Measurements from ENCODE around the gene MED12L. TPM values are rescaled to one million over a fixed set of nuclear protein-coding genes. Genes with fewer than 3 reads are reported as not detected.

The MED12L gene
- total RNA-seq, 1 experiment from 2014 or later: not detected

DNA sequence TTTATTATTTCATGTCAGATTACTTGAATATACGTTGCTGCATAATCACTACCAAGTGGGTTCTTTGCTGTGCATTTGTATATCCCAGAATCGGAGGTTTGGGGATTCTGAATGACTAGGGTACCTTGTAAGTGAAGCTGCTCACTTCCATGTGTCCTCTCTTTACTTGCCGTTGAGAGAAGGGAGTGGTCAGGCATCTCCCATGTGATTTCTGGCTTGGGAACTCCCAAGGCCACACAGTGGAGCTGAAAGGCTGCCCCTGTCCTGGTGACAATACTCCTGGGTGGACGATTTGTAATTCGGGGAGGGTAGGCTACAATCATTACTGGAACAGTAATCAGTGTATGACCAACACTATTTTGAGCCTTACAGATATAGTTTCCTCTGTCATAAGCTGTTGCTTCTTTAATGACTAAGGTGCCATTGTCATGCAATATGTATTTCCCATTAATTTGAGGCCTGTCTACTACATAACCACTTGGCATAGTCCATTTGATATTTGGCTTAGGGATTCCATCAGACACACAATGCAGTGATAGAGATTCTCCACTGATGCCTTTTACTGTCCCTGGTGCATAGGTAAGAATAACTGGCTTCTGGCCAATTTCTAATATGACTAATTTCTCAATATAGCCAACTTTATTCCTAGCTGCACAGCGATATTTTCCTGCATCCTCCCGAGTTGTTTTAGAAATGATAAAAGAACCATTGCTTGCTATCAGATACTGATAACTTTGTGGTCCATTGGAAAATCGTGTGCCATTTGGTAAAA lies 351.4 kb downstream of the MED12L start:
- peaks cover 9% of the 10 kb centered on the region for H3K4me1 ChIP-seq
- no peaks in the 10 kb centered on the region for H3K36me3 ChIP-seq
- no peak overlapping the region for H3K4me3 ChIP-seq
- no peaks in the 10 kb centered on the region for H3K9me3 ChIP-seq (replicated peaks)
- no peak for DNase-seq
- H3K27me3 ChIP-seq: no peaks in the 10 kb centered on the region
- H3K27ac ChIP-seq: no peak overlapping the region

GRCh38 chr3:151437906-151438305 lies 352.4 kb downstream of the MED12L start:
- Histone ChIP-seq H3K27me3 (no peaks in the 10 kb centered on the region), H3K4me1 (peaks cover 9% of the 10 kb centered on the region), H3K36me3 (no peaks in the 10 kb centered on the region), H3K27ac (no peak overlapping the region), H3K4me3 (no peak overlapping the region), H3K9me3 (replicated peaks) (no peaks in the 10 kb centered on the region)
- DNase-seq: peak; percentile 11 to 44

DNA sequence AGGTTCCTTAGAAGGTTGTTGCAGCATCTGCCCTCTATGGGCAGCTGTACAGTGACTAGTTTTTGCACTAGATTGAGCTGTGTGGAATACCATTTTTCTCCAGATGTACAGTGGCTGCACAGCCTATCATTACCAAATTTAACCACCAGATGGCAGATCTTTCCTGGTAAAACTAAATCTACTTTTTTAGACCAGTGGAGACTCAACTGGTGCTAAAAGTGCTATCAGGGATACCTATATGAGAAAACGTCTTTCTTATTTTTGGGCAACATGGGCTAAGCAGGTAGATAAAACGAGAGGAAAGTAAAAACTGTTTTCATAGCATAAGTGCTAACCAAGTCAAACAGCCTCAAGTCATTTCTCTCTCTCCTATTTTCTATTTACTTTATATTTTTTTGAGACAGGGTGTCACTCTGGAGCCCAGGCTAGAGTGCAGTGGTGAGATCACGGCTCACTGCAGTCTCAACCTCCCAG lies 354.2 kb downstream of the MED12L start:
- H3K27ac ChIP-seq: no peak overlapping the region
- DNase-seq: peak in 1 of 2 experiments; percentile 57
- H3K9me3 ChIP-seq (replicated peaks): no peaks in the 10 kb centered on the region
- no peak overlapping the region for H3K4me3 ChIP-seq
- H3K36me3 ChIP-seq: no peaks in the 10 kb centered on the region
- peaks cover 9% of the 10 kb centered on the region for H3K4me1 ChIP-seq
- H3K27me3 ChIP-seq: no peaks in the 10 kb centered on the region

DNA sequence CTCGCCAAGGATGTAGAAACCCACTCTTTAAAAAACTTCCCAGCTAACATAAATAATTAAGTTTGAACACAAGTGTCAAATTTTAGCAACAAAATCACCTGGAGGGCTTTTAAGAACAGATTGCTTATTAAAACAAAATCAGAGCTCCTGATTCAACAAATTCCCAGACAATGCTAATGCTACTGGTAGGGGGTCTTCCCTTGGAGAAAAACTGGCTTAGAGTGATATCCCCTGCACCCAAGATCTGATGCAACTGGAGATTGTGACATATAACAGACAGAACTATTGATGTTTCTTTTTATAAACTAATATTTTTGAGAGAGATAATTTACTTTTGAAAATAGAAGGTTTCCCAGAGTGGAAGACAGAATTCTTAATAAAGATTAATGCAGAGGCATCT lies 355.5 kb downstream of the MED12L start:
- H3K27ac ChIP-seq: no peak overlapping the region
- H3K4me3 ChIP-seq: no peak overlapping the region
- no peaks in the 10 kb centered on the region for H3K27me3 ChIP-seq
- no peak for DNase-seq
- H3K9me3 ChIP-seq (replicated peaks): no peaks in the 10 kb centered on the region
- no peaks in the 10 kb centered on the region for H3K36me3 ChIP-seq
- peaks cover 9% of the 10 kb centered on the region for H3K4me1 ChIP-seq

DNA sequence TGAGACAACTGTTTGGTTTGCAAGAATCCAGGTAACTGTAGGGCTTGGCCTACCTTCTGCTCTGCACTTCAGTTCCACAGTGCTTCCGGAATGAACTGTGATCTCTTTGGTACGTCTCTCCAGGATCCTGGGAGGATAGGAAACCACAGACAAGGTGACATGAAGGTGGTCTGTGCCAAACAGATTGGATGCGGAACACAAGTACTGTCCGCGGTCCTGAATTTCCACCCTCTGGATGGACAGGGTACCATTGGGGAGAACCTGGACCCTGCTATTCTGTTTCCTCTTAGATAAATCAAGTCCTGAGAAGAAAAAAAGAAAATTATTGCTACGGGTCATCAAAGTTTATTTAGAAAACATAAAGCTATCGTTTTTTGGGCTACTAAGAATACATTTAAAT lies 358.1 kb downstream of the MED12L start:
- H3K27me3 ChIP-seq: no peaks in the 10 kb centered on the region
- H3K4me3 ChIP-seq: no peak overlapping the region
- peak; percentile 26 to 48 for DNase-seq
- H3K9me3 ChIP-seq (replicated peaks): no peaks in the 10 kb centered on the region
- H3K27ac ChIP-seq: no peak overlapping the region
- H3K4me1 ChIP-seq: no peaks in the 10 kb centered on the region; the same call in 1 of the 2 replicates
- H3K36me3 ChIP-seq: no peaks in the 10 kb centered on the region

DNA sequence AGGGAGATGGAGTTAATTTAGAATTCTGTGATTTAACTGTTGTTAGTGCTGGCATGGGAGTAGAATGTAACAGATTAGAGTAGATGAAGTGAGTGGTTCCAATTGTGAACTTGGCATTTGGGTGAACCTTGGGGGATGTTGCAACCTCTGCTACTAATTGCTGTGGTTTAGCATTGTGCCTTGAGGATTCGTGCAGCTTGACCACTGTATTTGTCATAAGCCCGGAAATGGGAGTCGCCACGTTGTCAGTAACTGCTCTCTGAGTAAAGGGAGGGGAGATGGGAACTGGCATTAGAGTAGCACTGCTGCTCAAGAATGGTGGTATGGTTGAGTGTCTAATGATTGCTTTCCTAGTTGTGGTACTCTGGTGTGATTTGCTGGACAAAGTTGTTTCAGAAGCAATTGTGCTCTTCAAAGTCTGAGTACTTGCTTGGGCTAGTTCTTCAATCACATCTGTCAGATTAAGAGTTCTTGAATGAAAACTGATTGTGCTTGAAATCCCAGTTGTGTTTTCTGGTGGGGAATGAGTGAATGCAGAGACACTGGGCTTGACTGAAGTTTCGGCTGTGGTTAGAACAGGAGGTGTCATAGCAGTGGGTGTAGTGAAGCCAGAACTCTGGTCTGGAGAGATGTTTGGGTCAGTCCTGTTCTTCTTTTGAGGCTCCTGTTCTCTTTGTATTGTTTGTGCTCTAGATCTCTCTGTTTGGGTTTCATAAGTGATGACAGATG lies 360.0 kb downstream of the MED12L start:
- H3K9me3 ChIP-seq (replicated peaks): no peaks in the 10 kb centered on the region
- H3K4me1 ChIP-seq: no peaks in the 10 kb centered on the region
- DNase-seq: no peak
- H3K27me3 ChIP-seq: no peaks in the 10 kb centered on the region
- H3K36me3 ChIP-seq: no peaks in the 10 kb centered on the region
- no peak overlapping the region for H3K27ac ChIP-seq
- H3K4me3 ChIP-seq: no peak overlapping the region

- Histone ChIP-seq H3K27me3 (no peaks in the 10 kb centered on the region), H3K4me3 (no peak overlapping the region), H3K36me3 (no peaks in the 10 kb centered on the region), H3K4me1 (no peaks in the 10 kb centered on the region), H3K27ac (no peak overlapping the region), H3K9me3 (replicated peaks) (no peaks in the 10 kb centered on the region)
- DNase-seq: no peak
Observed at GRCh38 chr3:151446002-151446340, 360.5 kb downstream of the MED12L start.

DNA sequence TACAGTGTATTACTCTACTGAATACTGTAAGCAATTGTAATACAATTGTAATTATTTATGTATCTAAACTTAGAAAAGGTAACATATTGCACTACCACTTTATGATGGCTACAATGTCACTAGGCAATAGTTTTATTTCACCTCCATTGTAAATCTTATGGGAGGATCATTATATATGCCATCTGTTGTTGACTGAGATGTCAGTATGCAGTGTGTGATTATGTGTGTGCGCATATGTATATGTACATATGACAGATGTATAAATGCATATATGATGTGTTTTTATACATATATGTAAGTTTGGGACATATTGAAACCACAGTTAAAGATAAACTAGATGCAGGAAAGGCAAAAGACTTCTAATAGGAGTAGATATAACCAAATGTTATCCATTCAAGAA lies 366.9 kb downstream of the MED12L start:
- Histone ChIP-seq H3K27ac (no peak overlapping the region), H3K36me3 (no peaks in the 10 kb centered on the region)

GRCh38 chr3:151452841-151453240 lies 367.4 kb downstream of the MED12L start:
- DNase-seq: no peak
- Histone ChIP-seq H3K4me1 (no peaks in the 10 kb centered on the region), H3K27me3 (no peaks in the 10 kb centered on the region), H3K9me3 (replicated peaks) (no peaks in the 10 kb centered on the region), H3K4me3 (no peak overlapping the region), H3K27ac (no peak overlapping the region), H3K36me3 (no peaks in the 10 kb centered on the region)

More for the DNA sequence above, 366.9 kb downstream of the MED12L start:
- Histone ChIP-seq H3K4me1 (no peaks in the 10 kb centered on the region), H3K4me3 (no peak overlapping the region), H3K27me3 (no peaks in the 10 kb centered on the region), H3K9me3 (replicated peaks) (no peaks in the 10 kb centered on the region)
- no peak for DNase-seq

GRCh38 chr3:151456065-151456464 lies 370.6 kb downstream of the MED12L start:
- Histone ChIP-seq H3K4me1 (no peaks in the 10 kb centered on the region), H3K27me3 (no peaks in the 10 kb centered on the region)

GRCh38 chr3:151459358-151459757 lies 373.9 kb downstream of the MED12L start:
- Histone ChIP-seq H3K4me1 (no peaks in the 10 kb centered on the region), H3K36me3 (no peaks in the 10 kb centered on the region), H3K27ac (no peak overlapping the region), H3K9me3 (replicated peaks) (no peaks in the 10 kb centered on the region), H3K27me3 (peaks cover 8% of the 10 kb centered on the region; the same call in 1 of the 2 replicates), H3K4me3 (no peak overlapping the region)
- no peak for DNase-seq

More at GRCh38 chr3:151456065-151456464, 370.6 kb downstream of the MED12L start:
- no peak overlapping the region for H3K27ac ChIP-seq
- no peaks in the 10 kb centered on the region for H3K9me3 ChIP-seq (replicated peaks)
- no peaks in the 10 kb centered on the region for H3K36me3 ChIP-seq
- DNase-seq: no peak
- H3K4me3 ChIP-seq: no peak overlapping the region

DNA sequence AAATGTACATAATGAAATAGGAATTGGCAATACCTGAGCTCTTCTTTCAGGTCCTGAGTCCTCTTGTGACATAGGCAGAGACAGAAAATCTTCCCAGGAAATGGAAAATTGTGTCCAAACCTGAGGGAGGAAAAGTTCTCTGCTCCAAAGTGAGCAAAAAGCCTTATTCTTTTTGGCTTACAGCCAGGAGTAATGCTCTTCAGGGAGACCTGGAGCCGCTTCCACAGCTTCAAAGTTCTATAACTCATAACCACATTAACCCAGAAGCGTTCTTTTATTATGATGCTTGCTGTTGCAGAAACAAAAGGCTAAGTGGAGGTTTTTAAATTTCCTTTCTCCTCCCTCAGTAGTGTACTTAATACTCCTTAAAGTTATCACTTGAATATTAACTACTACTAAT lies 374.8 kb downstream of the MED12L start:
- Histone ChIP-seq H3K4me3 (no peak overlapping the region), H3K36me3 (no peaks in the 10 kb centered on the region), H3K4me1 (no peaks in the 10 kb centered on the region), H3K9me3 (replicated peaks) (no peaks in the 10 kb centered on the region), H3K27ac (no peak overlapping the region), H3K27me3 (peaks cover 8% of the 10 kb centered on the region; the same call in 1 of the 2 replicates)
- DNase-seq: no peak

GRCh38 chr3:151460774-151461450 lies 375.4 kb downstream of the MED12L start, which contains the start of gene IGSF10:
Gene IGSF10 (minus strand): TSS chr3:151461061. CDS start chr3:151458709, 2,352 bp downstream.
- Histone ChIP-seq H3K4me3 (no peak within 1 kb of the TSS), H3K27ac (no peak within 1 kb of the TSS), H3K36me3 (no peaks in the 10 kb centered on the region), H3K4me1 (no peaks in the 10 kb centered on the region), H3K27me3 (peaks cover 8% of the 10 kb centered on the region; the same call in 1 of the 2 replicates), H3K9me3 (replicated peaks) (no peaks in the 10 kb centered on the region)
- no peak for DNase-seq

DNA sequence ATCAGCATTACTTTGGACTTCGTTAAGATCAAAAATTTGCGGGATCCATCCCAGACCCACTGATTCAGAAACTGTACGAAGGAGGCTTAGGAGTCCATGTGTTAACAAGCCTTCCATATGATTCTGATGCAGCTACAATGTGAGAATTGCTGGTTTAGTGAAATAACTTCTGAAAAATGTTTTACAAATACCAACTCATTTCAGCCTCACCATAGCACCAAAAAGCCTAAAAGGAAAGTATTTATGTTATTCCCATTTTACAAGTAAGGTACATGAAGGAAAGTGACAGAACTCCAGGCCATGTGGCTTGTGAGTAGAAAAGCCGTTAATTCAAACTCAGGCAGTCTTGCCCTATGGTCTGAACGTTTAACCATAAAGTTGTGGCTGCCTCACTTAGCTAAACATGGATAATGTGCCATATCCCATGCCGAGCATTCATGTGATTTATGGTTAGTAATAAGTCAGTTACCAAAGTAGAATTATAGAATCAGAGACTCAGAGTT lies 376.9 kb downstream of the MED12L start:
- Histone ChIP-seq H3K4me3 (no peak overlapping the region), H3K27ac (no peak overlapping the region), H3K27me3 (peaks cover 8% of the 10 kb centered on the region; the same call in 1 of the 2 replicates), H3K4me1 (no peaks in the 10 kb centered on the region), H3K36me3 (no peaks in the 10 kb centered on the region), H3K9me3 (replicated peaks) (no peaks in the 10 kb centered on the region)
- DNase-seq: no peak

- Histone ChIP-seq H3K27ac (no peak overlapping the region), H3K4me3 (no peak overlapping the region), H3K27me3 (peaks cover 8% of the 10 kb centered on the region; the same call in 1 of the 2 replicates), H3K9me3 (replicated peaks) (no peaks in the 10 kb centered on the region), H3K36me3 (no peaks in the 10 kb centered on the region), H3K4me1 (no peaks in the 10 kb centered on the region)
- DNase-seq: no peak
Observed at GRCh38 chr3:151462991-151463390, 377.5 kb downstream of the MED12L start.
